Measurements from ENCODE around the gene STAT4. TPM values are rescaled to one million over a fixed set of nuclear protein-coding genes. Genes with fewer than 3 reads are reported as not detected.

The STAT4 gene
- polyA plus RNA-seq, 1 of the 3 experiments (the other 2 are of a cell fraction): 0.12 TPM

DNA sequence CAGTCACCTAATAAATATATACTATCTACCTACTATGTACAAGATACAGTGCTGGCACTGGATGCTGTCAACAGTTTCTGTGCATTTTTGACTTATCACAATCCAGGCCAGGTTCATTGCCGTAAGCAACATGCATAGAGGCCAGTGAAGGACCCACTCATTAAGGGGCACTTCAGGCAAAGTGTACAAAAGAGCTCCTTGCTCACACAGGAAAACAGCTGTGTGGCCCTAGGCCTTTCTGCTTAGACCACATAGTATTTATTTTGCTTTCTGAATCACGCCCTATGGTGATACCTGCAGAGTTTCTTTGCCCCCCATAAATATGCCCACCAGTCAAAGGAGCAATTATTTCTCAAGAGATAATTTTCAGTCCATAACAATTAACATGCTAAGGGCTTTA, 39.6 kb upstream of the STAT4 start:
- Histone ChIP-seq H3K4me3 (ENCODE audit: low read depth in 2 of 2, low read length in 1 of 2) (no peak overlapping the region), H2AFZ (ENCODE audit: low read depth) (no peak overlapping the region), H3K36me3 (replicated peaks in 1 of 2; ENCODE audit: control insufficient read depth in 1 of 2, insufficient read depth in 2 of 2, low read length in 1 of 2) (no peaks in the 10 kb centered on the region), H3K4me1 (ENCODE audit: control insufficient read depth in 1 of 2, insufficient read depth in 2 of 2, low read depth in 1 of 2, low read length in 1 of 2) (no peaks in the 10 kb centered on the region), H3K9ac (no peak overlapping the region), H4K20me1 (ENCODE audit: insufficient read depth) (no peaks in the 10 kb centered on the region), H3K79me2 (ENCODE audit: insufficient read depth) (no peaks in the 10 kb centered on the region), H3K27me3 (ENCODE audit: insufficient read depth) (no peaks in the 10 kb centered on the region), H3K9me3 (no peaks in the 10 kb centered on the region), H3K9me2 (no peaks in the 10 kb centered on the region), H3K4me2 (no peak overlapping the region), H3K27ac (ENCODE audit: low read depth in 2 of 2, low read length in 1 of 2) (no peak overlapping the region), H3F3A (replicated peaks; ENCODE audit: insufficient read depth) (no peaks in the 10 kb centered on the region)
- TF ChIP-seq SIN3A (IDR thresholded peaks at IDR 0.05; ENCODE audit: borderline replicate concordance, low read depth, low read length): no peak
- TF ChIP-seq, protein P1, sequence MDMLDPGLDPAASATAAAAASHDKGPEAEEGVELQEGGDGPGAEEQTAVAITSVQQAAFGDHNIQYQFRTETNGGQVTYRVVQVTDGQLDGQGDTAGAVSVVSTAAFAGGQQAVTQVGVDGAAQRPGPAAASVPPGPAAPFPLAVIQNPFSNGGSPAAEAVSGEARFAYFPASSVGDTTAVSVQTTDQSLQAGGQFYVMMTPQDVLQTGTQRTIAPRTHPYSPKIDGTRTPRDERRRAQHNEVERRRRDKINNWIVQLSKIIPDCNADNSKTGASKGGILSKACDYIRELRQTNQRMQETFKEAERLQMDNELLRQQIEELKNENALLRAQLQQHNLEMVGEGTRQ (IDR thresholded peaks at IDR 0.05; ENCODE audit: borderline replicate concordance, low read depth, low read length): no peak
- TF ChIP-seq RCOR1 (IDR thresholded peaks at IDR 0.05; ENCODE audit: low read length): no peak
- TF ChIP-seq TCF12 (IDR thresholded peaks at IDR 0.05): no peak
- TF ChIP-seq JUND (IDR thresholded peaks at IDR 0.05): no peak
- no peak for DNase-seq
- 94% methylated on average over 2 of the region's 2 CpGs for WGBS (ENCODE audit: low lambda C conversion rate)
- ChIA-PET CTCF (interaction anchor here (0.8 to 1.7 kb wide), 3 partner anchors 11 to 25 kb away, joined by 3 read pairs; no protein-coding TSS in a partner anchor), POLR2A (no interaction called here)

GRCh38 chr2:191189112-191189635, 38.4 kb upstream of the STAT4 start:
- H3K9me3 ChIP-seq: no peaks in the 10 kb centered on the region
- no peak overlapping the region for H2AFZ ChIP-seq (ENCODE audit: low read depth)
- no peak overlapping the region for H3K27ac ChIP-seq (ENCODE audit: low read depth in 2 of 2, low read length in 1 of 2)
- no peak for DNase-seq
- H3K4me3 ChIP-seq (ENCODE audit: low read depth in 2 of 2, low read length in 1 of 2): no peak overlapping the region; a peak in 1 of 4 replicates
- TF ChIP-seq SMC3 (IDR thresholded peaks at IDR 0.05; ENCODE audit: low read depth, low read length) (no peak), NRF1 (IDR thresholded peaks at IDR 0.05; ENCODE audit: low read depth, low read length) (no peak), USF1 (IDR thresholded peaks at IDR 0.05; ENCODE audit: borderline replicate concordance, low read depth) (no peak), GABPA (IDR thresholded peaks at IDR 0.05; ENCODE audit: low read depth) (no peak), MEF2A (IDR thresholded peaks at IDR 0.05; ENCODE audit: borderline replicate concordance, low read depth) (no peak), SIN3A (IDR thresholded peaks at IDR 0.05; ENCODE audit: borderline replicate concordance, low read depth, low read length) (no peak), FOSL2 (IDR thresholded peaks at IDR 0.05; ENCODE audit: borderline replicate concordance, low read depth) (no peak), TCF12 (IDR thresholded peaks at IDR 0.05) (no peak)
- TF ChIP-seq, protein P1 (IDR thresholded peaks at IDR 0.05; ENCODE audit: borderline replicate concordance, low read depth, low read length): no peak
- no peaks in the 10 kb centered on the region for H4K20me1 ChIP-seq (ENCODE audit: insufficient read depth)
- H3K9ac ChIP-seq: no peak overlapping the region
- H3K4me1 ChIP-seq (ENCODE audit: control insufficient read depth in 1 of 2, insufficient read depth in 2 of 2, low read depth in 1 of 2, low read length in 1 of 2): no peaks in the 10 kb centered on the region; a peak in 2 of 4 replicates
- peak overlapping the region; percentile 17; the same call in 1 of the 2 replicates for H3K4me2 ChIP-seq
- 92% methylated on average over 7 of the region's 8 CpGs for WGBS (ENCODE audit: low lambda C conversion rate)
- H3K27me3 ChIP-seq (ENCODE audit: insufficient read depth): no peaks in the 10 kb centered on the region
- H3K36me3 ChIP-seq (replicated peaks in 1 of 2; ENCODE audit: control insufficient read depth in 1 of 2, insufficient read depth in 2 of 2, low read length in 1 of 2): no peaks in the 10 kb centered on the region
- no peaks in the 10 kb centered on the region for H3K9me2 ChIP-seq
- no peaks in the 10 kb centered on the region for H3K79me2 ChIP-seq (ENCODE audit: insufficient read depth)
- CTCF ChIA-PET: interaction anchor here (1.2 to 1.4 kb wide), 3 partner anchors 17 to 314 kb away, joined by 3 to 6 read pairs (median 6); no protein-coding TSS in a partner anchor
- H3F3A ChIP-seq (replicated peaks; ENCODE audit: insufficient read depth): no peaks in the 10 kb centered on the region
- POLR2A ChIA-PET: no interaction called here
